HG03558 (cell line): Measurements from ENCODE around the gene BAZ2A.
"Not testable (repeated sequence)": the region's sequence is repeated elsewhere in the genome, so short reads cannot be mapped to it uniquely, and the experiment has no call there.

Source experiments
- ATAC-seq: cut with Tn5 transposase; IDR thresholded peaks from one replicate; pipeline ENCODE4 v1.9.1; 2021; ENCODE audit warnings: moderate number of reproducible peaks; ENCODE audit not compliant: unreplicated experiment; ENCODE audit errors: extremely low read depth

BAZ2A gene

DNA sequence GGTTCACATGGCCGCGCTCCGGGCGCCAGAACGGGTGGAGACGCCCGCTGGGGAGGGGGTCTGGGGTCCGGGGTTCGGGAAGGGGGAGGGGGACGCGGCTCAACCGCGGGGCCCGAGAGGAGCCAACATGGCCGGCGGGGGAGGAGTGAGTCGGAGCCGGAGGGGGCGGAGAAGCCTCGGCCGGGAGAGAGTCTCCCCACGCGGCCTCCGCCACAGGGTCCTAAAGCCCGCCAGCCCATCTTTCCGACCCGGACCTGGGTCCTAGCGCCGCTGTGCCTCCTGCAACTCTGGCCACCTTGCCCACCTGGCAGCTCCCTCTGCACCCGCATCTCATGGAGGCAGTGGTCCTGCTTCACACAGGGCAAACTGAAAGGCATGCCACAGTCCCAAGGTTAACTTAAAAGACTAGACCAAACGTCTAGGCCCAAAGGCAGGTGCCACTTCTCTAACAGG is at the start of gene BAZ2A:
Gene BAZ2A (minus strand): TSS at position 147 of the 453 bp plus-strand sequence. CDS start 12,796 bp downstream, outside the sequence.
- ATAC-seq = peak; percentile 29

DNA sequence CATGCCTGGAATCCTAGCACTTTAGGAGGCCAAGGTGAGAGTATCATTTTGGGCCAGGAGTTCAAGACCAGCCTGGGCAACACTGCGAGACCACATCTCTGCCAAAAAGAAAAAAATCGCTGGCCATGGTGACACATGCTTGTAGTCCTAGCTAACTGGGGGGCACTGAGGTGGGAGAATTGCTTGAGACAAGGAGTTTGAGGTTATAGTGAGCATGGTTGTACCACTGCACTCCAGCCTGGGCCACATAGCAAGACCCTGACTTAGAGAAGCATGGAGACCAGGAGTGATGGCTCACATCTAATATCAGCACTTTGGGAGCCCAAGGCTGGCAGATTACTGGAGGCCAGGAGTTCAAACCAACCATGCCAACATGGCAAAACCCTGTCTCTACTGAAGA is 48.7 kb upstream of the BAZ2A start:
- no peak for ATAC-seq

DNA sequence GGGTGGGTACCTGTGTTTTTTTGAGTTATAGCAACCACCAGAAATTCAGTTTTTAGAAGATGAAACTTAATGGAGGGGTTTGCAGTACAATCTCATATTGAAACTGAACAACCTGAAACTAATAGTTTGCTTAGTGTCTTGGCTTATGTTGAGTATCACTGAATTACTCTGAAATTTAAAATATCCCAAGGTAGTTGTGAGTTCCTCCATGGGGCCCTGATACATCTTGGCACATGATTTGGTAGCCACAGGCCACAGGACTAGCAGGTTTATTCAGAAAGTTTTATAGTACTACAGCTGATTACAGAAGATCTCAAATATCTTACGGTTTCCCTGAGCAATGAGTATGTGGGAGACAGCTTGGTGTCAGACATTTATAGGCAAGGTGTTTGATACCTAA is 47.6 kb upstream of the BAZ2A start:
- ATAC-seq = no peak

DNA sequence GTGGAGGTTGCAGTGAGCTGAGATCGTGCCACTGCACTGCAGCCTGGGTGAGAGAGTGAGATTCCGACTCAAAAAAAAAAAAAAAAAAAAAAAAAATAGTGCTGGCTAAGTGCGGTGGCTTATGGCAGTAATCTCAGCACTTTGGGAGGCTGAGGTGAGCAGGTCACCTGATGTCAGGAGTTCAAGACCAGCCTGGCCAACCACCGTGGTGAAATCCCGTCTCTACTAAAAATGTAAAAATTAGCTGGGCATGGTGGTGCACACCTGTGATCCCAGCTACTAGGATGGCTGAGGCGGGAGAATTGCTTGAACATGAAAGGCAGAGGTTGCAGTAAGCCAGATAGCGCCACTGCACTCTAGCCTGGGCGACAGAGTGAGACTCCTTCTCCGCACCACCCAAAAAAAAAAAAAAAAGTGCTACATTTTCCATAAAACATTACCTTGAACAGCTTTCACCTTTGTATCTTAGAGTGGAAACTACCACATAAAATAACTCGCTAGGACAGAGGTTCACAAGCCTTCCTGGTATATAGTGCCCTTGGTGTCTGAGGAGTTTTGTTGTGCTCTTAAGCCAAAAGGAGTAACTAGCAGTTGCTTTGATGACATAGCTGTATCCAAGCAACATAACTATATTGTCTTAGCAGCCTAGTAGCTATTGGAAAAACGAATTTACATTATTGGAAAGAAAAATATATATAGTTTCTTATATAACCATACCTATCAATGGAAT is 46.9 kb upstream of the BAZ2A start:
- ATAC-seq = no peak

DNA sequence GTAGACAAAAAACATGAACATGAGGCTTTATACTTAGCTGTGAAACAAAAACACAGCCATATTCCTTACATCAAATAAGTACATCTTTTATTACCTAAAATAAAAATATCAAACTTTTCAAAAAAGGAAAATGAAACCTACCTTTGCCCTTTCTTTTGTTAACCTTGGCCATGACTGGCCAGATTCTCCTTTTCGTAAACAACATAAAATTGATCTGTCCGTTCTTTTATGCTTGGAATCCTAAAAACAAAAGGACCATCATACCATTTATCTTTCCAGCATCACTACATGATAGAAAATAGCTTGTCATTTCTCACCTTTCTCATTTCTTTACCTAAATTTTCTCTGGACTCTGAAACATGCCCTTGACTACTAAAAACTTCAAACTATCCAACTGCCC is 41.5 kb upstream of the BAZ2A start:
- ATAC-seq = no peak

DNA sequence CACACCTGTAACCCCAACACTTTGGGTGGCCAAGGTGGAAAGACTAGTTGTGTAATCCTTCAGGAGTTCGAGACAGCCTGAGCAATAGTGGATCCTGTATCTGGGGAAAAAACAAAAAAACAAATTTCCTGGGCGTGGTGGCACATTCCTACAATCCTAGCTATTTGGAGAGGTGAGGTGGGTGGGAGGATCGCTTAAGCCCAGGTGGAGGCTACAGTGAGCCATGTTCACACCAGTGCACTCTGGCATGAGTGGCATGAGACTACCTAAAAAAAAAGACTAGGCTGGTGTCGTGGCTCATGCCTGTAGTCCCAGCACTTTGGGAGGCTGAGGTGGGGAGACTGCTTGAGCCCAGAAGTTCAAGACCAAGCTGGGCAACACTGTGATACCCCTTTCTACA is 40.7 kb upstream of the BAZ2A start:
- no peak for ATAC-seq

DNA sequence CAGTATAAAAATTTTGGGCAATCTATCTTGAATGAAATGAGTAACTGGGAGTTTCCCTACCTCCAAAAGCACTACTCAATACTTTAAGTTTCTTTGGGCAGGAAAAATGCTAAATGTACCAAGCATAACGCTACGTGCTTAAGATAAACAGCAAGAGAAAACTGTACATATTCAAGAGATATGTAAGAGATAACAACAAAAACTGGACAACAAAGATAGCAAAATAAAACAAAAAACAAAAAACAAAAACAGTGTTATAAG is 38.0 kb upstream of the BAZ2A start:
- ATAC-seq = no peak

DNA sequence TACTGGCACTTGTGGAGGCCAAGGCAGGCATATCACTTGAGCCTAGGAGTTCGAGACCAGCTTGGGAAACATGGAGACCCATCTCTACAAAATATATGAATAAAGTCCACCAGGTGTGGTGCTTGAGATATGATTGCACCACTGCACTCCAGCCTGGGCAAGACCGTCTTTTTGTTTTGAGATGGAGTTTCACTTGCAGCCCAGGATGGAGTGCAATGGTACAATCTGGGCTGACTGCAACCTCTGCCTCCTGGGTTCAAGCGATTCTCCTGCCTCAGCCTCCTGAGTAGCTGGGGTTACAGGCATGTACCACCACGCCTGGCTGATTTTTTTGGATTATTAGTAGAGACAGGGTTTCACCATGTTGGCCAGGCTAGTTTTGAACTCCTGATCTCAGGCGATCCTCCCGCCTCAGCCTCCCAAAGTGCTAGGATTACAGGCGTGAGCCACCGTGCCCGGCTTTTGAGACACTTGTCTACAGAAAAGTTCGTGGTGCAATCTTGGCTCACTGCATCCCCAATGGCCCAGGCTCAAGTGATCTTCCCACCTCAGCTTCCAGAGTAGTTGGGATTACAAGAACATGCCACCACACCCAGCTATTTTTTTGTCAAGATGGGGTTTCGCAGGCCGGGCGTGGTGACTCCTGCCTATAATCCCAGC is 32.0 kb upstream of the BAZ2A start:
- ATAC-seq = no peak

DNA sequence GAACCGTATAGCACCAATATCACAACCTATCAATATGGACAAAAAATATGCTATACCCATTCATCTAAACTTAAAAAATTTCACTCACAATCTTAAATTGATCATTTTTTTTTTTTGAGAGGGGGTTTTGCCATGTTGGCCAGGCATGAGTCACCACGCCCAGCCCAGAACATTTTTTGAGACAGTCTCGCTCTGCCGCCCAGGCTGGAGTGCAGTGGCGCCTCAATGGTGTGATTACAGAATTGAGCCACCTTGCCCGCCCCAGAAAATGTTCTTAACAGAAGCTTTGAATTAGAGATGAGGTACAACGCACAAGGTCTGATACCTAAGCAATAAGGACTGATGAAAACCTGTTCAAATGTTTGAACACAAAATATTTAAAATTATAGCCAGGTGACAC is 31.4 kb upstream of the BAZ2A start:
- no peak for ATAC-seq

DNA sequence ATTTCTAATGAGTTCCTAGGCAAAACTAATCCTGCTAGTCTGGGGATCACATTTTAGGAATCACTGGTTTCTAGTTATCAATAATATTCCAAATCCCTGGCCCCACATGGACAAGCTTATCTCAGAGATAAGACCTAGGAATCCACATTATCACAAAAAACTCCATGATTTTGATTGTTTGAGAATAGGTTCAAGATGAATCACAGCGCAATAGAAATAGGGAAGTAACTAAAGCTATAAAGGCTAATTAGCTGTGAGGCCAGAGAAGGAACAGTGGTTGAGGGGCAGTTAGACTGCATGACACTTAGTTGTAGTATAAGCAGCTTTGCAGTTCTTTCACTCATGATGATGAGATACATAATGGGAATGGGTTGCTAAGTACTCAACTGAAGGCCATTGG is 28.8 kb upstream of the BAZ2A start:
- no peak for ATAC-seq

DNA sequence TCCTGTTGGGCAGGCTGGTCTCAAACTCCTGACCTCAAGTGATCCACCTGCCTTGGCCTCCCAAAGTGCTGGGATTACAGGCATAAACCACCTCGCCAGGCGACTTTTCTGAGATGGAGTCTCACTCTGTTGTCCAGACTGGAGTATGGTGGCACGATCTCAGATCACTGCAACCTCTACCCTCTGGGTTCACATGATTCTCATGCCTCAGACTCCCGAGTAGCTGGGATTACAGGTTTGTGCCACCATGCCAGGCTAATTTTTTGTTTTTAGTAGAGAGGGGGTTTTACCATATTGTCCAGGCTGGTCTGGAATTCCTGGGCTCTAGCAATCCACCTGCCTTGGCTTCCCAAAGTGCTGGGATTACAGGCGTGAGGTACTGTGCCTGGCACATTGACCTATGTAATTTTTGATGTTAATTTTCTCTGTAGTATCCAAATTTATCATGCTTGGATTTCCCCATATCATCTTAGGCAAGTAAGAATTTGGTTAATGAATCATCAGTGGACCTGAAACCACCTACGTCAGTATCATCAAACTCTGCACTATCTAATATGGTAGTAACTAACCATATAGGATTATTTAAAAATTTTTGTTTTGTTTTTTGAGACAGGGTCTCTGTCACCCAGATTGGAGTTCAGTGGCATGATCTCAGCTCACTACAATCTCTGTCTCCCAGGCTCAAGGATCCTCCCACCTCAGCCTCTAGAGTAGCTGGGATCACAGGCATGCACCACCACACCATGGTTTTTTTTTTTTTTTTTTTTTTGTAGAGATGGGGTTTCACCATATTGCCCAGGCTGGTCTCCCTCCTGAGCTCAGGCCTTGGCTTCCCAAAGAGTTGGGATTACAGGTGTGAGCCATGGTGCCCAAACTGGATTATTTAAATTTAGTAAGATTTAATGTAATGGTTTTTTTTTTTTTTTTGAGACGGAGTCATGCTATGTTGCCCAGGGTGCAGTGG is 27.6 kb upstream of the BAZ2A start:
- ATAC-seq = peak; percentile 65

DNA sequence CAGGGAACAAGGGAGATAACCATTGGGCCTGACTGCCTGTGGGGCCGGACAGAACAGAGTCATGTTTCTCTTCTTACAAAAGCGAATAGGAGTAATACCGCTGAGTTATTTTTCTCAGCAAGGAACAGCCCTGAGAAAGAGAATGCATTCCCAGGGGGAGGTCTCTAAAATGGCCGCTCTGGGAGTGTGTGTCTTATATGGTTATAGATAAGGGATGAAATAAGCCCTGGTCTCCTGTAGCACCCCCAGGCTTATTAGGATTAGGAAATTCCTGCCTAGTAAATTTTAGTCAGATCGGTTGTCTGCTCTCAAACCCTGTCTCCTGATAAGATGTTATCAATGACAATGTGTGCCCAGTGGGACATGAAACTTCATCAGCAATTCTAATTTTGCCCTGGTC is 23.7 kb upstream of the BAZ2A start:
- not testable (repeated sequence) for ATAC-seq

DNA sequence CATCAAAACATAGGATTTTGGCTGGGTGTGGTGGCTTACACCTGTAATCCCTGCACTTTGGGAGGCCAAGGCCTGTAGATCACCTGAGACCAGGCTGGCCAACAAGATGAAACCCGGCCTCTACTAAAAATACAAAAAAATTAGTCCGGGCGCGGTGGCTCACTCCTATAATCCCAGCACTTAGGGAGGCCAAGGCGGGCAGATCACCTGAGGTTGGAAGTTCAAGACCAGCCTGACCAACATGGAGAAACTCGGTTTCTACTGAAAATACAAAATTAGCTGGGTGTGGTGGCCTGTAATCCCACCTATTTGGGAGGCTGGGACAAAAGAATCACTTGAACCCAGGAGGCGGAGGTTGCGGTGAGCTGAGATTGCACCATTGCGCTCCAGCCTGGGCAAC is 17.9 kb upstream of the BAZ2A start:
- not testable (repeated sequence) for ATAC-seq

DNA sequence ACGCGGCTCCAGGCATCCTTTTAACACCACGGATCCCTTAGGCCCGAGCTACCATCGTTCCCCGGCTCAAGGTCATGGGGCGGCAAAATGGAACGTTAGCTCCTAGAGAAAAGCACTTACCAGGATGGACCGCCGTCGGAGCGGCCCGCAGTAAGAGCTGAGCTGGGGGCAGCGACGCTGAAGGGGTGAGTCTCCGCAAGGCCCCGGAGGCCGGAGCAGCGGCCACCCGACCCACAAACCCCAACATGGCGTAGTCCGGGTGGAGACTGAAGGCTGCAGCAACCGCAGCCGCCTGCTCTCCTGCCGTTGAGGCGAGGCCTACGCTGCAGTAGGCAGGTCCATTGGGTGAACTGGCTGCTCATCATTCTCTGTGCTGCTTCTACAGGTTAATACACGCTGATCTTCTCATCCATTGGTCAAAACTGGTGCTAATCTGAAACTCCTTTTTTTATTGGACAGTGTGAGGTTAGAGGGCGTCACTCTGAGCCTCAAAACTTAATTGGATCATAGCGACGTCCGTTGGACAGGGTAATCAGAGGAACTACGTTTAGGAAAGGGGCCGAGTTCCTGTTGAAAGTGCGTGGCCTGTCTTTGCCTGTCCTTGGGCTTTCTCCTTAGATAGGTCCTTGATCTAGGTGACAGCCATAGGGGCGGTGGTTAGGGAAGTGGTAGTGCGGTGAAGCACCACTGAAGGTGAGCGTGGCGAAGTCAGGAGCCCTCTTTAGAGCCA is 15.8 kb upstream of the BAZ2A start, which contains the start of gene ATP5F1B:
Gene ATP5F1B (minus strand): TSS at position 268 of the 730 bp plus-strand sequence. CDS start 21 bp downstream, at position 247.
- peak; percentile 96 for ATAC-seq

DNA sequence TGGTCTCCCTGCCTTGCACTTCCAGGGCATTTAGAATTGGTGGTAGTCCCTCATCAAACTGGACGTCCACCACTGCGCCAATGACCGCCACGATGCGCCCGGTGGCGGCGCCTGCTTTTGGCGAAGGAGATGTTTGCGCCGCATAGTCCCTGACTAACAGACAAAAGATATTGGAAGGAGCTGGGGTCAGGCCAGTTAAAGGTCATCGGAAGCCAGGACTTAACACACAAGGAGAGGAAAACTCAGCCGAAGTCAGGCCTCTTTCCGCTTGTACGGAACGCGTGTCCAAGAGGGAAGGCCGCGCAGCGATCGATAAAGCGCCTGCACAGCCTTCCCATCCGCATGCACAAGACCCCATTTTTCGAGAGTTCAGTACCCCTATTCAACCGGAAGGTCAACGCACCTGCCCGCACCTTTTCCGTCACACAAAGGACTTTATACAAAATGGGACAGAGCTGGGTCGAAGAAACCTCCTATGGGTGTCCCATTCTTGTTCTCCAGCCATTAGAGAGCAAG is 15.1 kb upstream of the BAZ2A start:
- no peak for ATAC-seq

DNA sequence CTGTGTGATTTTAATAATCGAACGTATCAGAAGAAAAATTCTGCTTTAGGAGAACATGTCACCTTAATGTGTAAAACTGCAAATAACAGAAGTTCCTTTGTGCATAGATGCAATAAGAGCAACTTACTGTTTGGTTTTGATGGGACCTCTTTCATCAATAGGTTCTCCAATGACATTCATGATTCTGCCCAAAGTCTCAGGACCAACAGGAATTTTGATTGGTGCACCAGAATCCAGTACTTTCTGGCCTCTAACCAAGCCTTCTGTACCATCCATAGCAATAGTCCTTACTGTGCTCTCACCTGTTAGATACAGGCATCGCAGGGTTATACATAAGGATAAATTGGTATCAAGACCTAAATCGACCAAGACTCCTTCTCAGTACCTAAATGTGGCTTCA is 14.5 kb upstream of the BAZ2A start:
- no peak for ATAC-seq

DNA sequence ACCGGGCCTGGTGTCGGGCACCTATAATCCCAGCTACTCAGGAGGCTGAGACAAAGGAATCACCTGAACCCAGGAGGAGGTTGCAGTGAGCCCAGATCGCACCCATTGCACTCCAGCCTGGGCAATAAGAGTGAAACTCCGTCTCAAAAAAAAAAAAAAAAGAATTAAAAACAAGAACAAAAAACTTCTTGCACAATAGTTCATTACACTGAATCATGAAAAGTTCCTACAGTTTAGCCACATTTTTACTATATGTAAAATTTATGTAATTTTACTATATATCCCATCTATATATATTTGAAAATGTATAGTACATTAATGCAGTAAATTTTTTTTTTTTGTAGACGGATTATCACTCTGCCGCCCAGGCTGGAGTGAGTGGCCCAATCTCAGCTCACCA is 11.1 kb upstream of the BAZ2A start:
- ATAC-seq = no peak

DNA sequence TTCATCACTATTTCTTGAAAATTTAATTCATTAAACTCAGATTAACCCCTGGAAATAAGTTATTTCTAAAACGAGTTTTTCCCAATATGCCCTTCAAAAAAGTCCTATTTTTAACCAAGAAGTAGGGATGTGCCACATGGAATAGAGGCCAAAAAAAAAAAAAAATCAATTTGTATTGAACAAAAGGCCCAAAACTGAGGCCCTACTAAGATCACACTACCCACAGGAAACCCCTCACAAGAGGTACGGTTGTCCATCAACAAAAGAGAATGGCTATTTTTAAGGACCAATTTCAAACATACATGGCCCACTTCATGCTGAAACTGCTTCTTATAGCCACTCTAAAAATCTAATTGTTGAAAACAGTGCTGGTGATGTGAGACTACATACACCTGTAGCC is 7.5 kb upstream of the BAZ2A start:
- no peak for ATAC-seq

DNA sequence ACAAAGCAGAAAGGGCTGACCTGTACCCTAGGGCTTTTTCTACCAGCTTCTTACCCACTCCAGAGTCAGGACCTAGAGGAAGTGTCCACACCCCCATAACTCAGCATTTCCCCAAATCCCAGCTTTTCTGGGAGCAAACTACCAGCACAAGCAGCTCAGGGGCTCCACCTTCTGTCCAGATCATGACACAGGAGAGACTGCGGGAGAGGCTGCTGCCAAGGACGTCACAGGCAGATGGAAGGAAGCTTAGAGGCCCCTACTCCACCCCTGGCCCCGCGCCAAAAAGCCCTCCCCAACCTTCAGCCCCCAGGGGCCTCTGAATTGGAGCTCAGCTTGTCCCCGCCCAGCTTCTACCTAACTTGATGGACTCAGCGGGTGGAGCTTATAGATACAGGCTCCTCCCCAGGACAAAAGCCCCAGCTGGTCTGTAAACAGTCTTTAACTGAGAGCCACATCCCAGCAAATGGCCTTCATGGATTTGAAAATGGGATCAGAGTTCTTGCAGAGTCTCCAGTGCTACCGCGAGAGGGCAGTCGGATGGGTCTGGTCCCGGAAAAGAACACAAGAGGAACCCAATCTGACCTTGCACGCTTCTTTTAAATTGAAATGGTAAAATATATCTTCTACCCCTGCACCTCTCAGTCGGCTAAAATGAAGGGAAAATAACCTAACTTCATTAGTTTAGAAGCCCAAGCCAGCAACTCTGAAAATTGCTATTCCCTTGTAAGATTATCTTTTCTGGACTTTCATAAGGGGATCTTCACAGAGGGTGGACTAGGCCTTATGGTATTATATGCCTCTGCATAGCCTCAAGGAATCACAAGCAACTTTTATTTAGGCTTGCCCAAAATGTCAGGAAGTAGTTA is 6.8 kb upstream of the BAZ2A start:
- peak; percentile 26 for ATAC-seq
